Ascending aorta (tissue), 2 donors: ENCODE results near the gene WNT4. TPM values are rescaled to one million over a fixed set of nuclear protein-coding genes. Genes with fewer than 3 reads are reported as not detected.

Experiments used
- DNase-seq, 2 donors: peaks; one replicate each; pipeline ENCODE4 v3.0.0-alpha.2; 2019; ENCODE audit warnings: low spot score in 2 of 2
- H3K27ac ChIP-seq, 2 donors: fragments of 200-600 bp; sonication (generic); one replicate each; pipeline ENCODE4 v1.5.1; 2016 to 2017; ENCODE audit warnings: mild to moderate bottlenecking in 1 of 2
- H3K27me3 ChIP-seq: fragments of 200-600 bp; sonication (generic); one replicate; pipeline ENCODE4 v1.5.1; 2017
- H3K36me3 ChIP-seq, 2 donors: fragments of 200-600 bp; sonication (generic); one replicate each; pipeline ENCODE4 v1.5.1; 2016
- H3K4me1 ChIP-seq, 2 donors: fragments of 200-600 bp; sonication (generic); one replicate each; pipeline ENCODE4 v1.5.1; 2016 to 2017; ENCODE audit warnings: mild to moderate bottlenecking in 1 of 2
- H3K4me3 ChIP-seq, 2 donors: fragments of 200-600 bp; sonication (generic); one replicate each; pipeline ENCODE4 v1.5.1; 2016 to 2017; ENCODE audit warnings: mild to moderate bottlenecking in 1 of 2
- H3K9me3 ChIP-seq, 2 donors: fragments of 200-600 bp; sonication (generic); one replicate each; pipeline ENCODE4 v1.5.1; 2016
- CTCF ChIP-seq, 3 experiments: fragments of 200-600 bp in 2 of 3; fragments of 450-650 bp in 1 of 3; sonication (generic) in 2 of 3; IDR thresholded peaks; one replicate each; pipeline ENCODE4 v1.5.1; 2016 to 2019; ENCODE audit warnings: antibody characterized with exemption in 3 of 3, mild to moderate bottlenecking in 1 of 3, moderate library complexity in 1 of 3
- intact Hi-C: fragments of 100-400 bp; cut with DNase I; formaldehyde crosslinking; loops from one replicate; pipeline ENCODE4 v1.15.1; 2023
- total RNA-seq: library from RNA; depleted of rRNA; stranded (reverse); fragments of >200 nt; gene quantifications from one replicate; pipeline ENCODE4 v1.1.0, GENCODE V29; 2016

The WNT4 gene
- total RNA-seq, 1 donor from 2014 or later: not detected

- Histone ChIP-seq H3K4me1 (no peaks in the 10 kb centered on the region), H3K27ac (no peak overlapping the region), H3K9me3 (no peaks in the 10 kb centered on the region), H3K36me3 (no peaks in the 10 kb centered on the region), H3K27me3 (no peaks in the 10 kb centered on the region), H3K4me3 (no peak overlapping the region)
- DNase-seq: no peak
- intact Hi-C loops: no loop called here
- no peak for TF ChIP-seq CTCF (IDR thresholded peaks at IDR 0.05)
Measured at GRCh38 chr1:22153660-22154437, 11.0 kb upstream of the WNT4 start.

- Histone ChIP-seq H3K36me3 (no peaks in the 10 kb centered on the region), H3K4me3 (no peak overlapping the region), H3K4me1 (no peaks in the 10 kb centered on the region), H3K27me3 (no peaks in the 10 kb centered on the region), H3K9me3 (no peaks in the 10 kb centered on the region), H3K27ac (no peak overlapping the region)
- intact Hi-C loops: no loop called here
- DNase-seq: no peak
- no peak for TF ChIP-seq CTCF (IDR thresholded peaks at IDR 0.05)
Measured at GRCh38 chr1:22150923-22151322, 8.0 kb upstream of the WNT4 start.

GRCh38 chr1:22142315-22143064 lies 407 bp downstream of the WNT4 start:
- Histone ChIP-seq H3K4me3 (peak overlapping the region; percentile 55 to 68), H3K27ac (no peak overlapping the region), H3K27me3 (no peaks in the 10 kb centered on the region), H3K36me3 (no peaks in the 10 kb centered on the region), H3K9me3 (no peaks in the 10 kb centered on the region), H3K4me1 (peaks cover 5 to 13% of the 10 kb centered on the region in 2 donors)
- intact Hi-C loops: no loop called here
- no peak for TF ChIP-seq CTCF (IDR thresholded peaks at IDR 0.05)
- DNase-seq: no peak

- intact Hi-C loops: no loop called here
- no peak overlapping the region for H3K27ac ChIP-seq
- H3K27me3 ChIP-seq: no peaks in the 10 kb centered on the region
Measured at GRCh38 chr1:22141554-22142314, 1.2 kb downstream of the WNT4 start.

More at GRCh38 chr1:22141554-22142314, 1.2 kb downstream of the WNT4 start:
- TF ChIP-seq CTCF (IDR thresholded peaks at IDR 0.05): no peak
- peak overlapping the region; percentile 55 to 68 for H3K4me3 ChIP-seq
- peaks cover 5 to 13% of the 10 kb centered on the region in 2 donors for H3K4me1 ChIP-seq
- H3K36me3 ChIP-seq: no peaks in the 10 kb centered on the region
- no peaks in the 10 kb centered on the region for H3K9me3 ChIP-seq
- DNase-seq: no peak
